K562 (cell line): ENCODE measurements around the gene ZNF429. TPM values are rescaled to one million over a fixed set of nuclear protein-coding genes. Genes with fewer than 3 reads are reported as not detected.

ENCODE experiments used
- ATAC-seq: fragments of 200-7000 bp; cut with Tn5 transposase; 3 replicates; pipeline ENCODE4 v1.9.1; 2020; ENCODE audit warnings: moderate library complexity
- BruUV-seq: library from RNA; stranded (reverse); fragments of 400-500 nt; replicated peaks from 2 replicates; lab custom pipeline; 2021; lab: Mats Ljungman, UMichigan
- CTCF ChIA-PET: fragments of 300-600 bp; formaldehyde crosslinking; extraction: SDS; loops from one replicate; lab custom pipeline; 2021; ENCODE audit warnings: low intra/inter-chr PET ratio; lab: Yijun Ruan, JAX
- POLR2A ChIA-PET: fragments of 300-600, 350-650 bp; sonication (Branson Sonifier 250); formaldehyde crosslinking; extraction: SDS; loops from one replicate; lab custom pipeline; 2021; ENCODE audit warnings: antibody characterized with exemption, inconsistent platforms; lab: Yijun Ruan, JAX
- DNase-seq, 4 experiments: peaks; one replicate each; pipeline versions ENCODE4 v3.0.0 to v3.0.0-alpha.2; 2011 to 2018; ENCODE audit warnings: low spot score in 3 of 4, mixed read lengths in 3 of 4; ENCODE audit errors: extremely low read depth in 1 of 4
- FAIRE-seq: peaks from 2 replicates; lab custom pipeline; 2011; peaks lifted over from hg19 to GRCh38; lab: Jason Lieb, UNC
- H2AFZ ChIP-seq: 2 replicates; pipeline ENCODE4 v1.6.0; 2011; ENCODE audit warnings: low read depth, low read length, control low read depth, inconsistent platforms
- H3K27ac ChIP-seq: fragments of 200-600 bp; 3 replicates; pipeline ENCODE4 v1.8.0; 2011; ENCODE audit warnings: low read depth, mild to moderate bottlenecking, control low read depth, inconsistent platforms, low read length, moderate library complexity, mixed read lengths; ENCODE audit errors: extremely low read depth
- H3K27me3 ChIP-seq, 2 experiments: fragments of 300-600 bp in 1 of 2; 2 replicates in 1 of 2; 3 replicates in 1 of 2; pipeline versions ENCODE4 v1.6.0 to v1.8.0; 2011; ENCODE audit warnings: inconsistent platforms in 2 of 2, low read length in 2 of 2, mild to moderate bottlenecking in 1 of 2, mixed read lengths in 1 of 2, moderate library complexity in 1 of 2; ENCODE audit not compliant: control insufficient read depth in 2 of 2, insufficient read depth in 2 of 2
- H3K36me3 ChIP-seq: fragments of 300-600 bp; 3 replicates; pipeline ENCODE4 v1.8.0; 2011; ENCODE audit warnings: mild to moderate bottlenecking, low read length, inconsistent platforms; ENCODE audit not compliant: control insufficient read depth, insufficient read depth
- H3K4me1 ChIP-seq, 2 experiments: fragments of 200-600 bp in 1 of 2; replicated peaks in 1 of 2; 2 replicates in 1 of 2; 3 replicates in 1 of 2; pipeline versions ENCODE4 v1.5.1 to v1.8.0; 2011; ENCODE audit warnings: inconsistent platforms in 2 of 2, low read length in 2 of 2, mild to moderate bottlenecking in 1 of 2, mixed read lengths in 1 of 2, moderate library complexity in 1 of 2; ENCODE audit not compliant: control insufficient read depth in 2 of 2, insufficient read depth in 2 of 2
- H3K4me2 ChIP-seq: 2 replicates; pipeline ENCODE4 v1.6.1; 2011; ENCODE audit warnings: low read length, control low read depth, inconsistent platforms, mixed read lengths; ENCODE audit not compliant: insufficient read depth
- H3K4me3 ChIP-seq: fragments of 200-600 bp; sonication (generic), shearing (Covaris generic); 2 replicates; pipeline ENCODE4 v1.5.1; 2016; ENCODE audit warnings: control low read depth, inconsistent platforms
- H3K79me2 ChIP-seq: fragments of 200-600 bp; 3 replicates; pipeline ENCODE4 v1.8.0; 2011; ENCODE audit warnings: low read length, inconsistent platforms; ENCODE audit not compliant: control insufficient read depth, insufficient read depth
- H3K9ac ChIP-seq, 2 experiments: 2 replicates each; pipeline versions ENCODE4 v1.6.0 to v1.6.1; 2011; ENCODE audit warnings: low read depth in 2 of 2, low read length in 2 of 2, control low read depth in 1 of 2, inconsistent platforms in 1 of 2, mild to moderate bottlenecking in 1 of 2, mixed read lengths in 1 of 2; ENCODE audit not compliant: insufficient read depth in 1 of 2
- H3K9me1 ChIP-seq: one replicate; pipeline ENCODE4 v1.6.0; 2011; ENCODE audit warnings: inconsistent platforms, mild to moderate bottlenecking, low read length, moderate library complexity; ENCODE audit not compliant: control insufficient read depth, insufficient read depth
- H3K9me3 ChIP-seq: replicated peaks from 2 replicates; pipeline ENCODE4 v1.5.1; 2011; ENCODE audit warnings: low read depth, low read length, inconsistent platforms; ENCODE audit not compliant: control insufficient read depth, insufficient read depth
- H4K20me1 ChIP-seq: replicated peaks from 2 replicates; pipeline ENCODE4 v1.6.1; 2011; ENCODE audit warnings: low read length, inconsistent platforms, mixed read lengths; ENCODE audit not compliant: control insufficient read depth, insufficient read depth
- BDP1 ChIP-seq: IDR thresholded peaks from 3 replicates; pipeline ENCODE4 v1.6.1; 2011; ENCODE audit not compliant: insufficient read length, insufficient read depth
- CEBPB ChIP-seq: fragments of 450-650 bp; IDR thresholded peaks from 2 replicates; pipeline ENCODE4 v1.6.1; 2016; ENCODE audit warnings: missing genetic modification characterization, missing compliant biosample characterization
- CEBPG ChIP-seq, 3 experiments: fragments of 200-800 bp in 1 of 3; sonication (Bioruptor generic) in 1 of 3; sonication (generic) in 1 of 3; formaldehyde crosslinking in 1 of 3; IDR thresholded peaks in 2 of 3; conservative IDR thresholded peaks in 1 of 3; 2 replicates each; pipeline versions ENCODE4 v1.6.1 to v1.8.0; 2016 to 2022; ENCODE audit warnings: missing compliant biosample characterization in 2 of 3, missing genetic modification characterization in 2 of 3, mild to moderate bottlenecking in 1 of 3, missing genetic modification reagents in 1 of 3
- ELF2 ChIP-seq: fragments of 250-450 bp; sonication (Bioruptor Pico); IDR thresholded peaks from 2 replicates; pipeline ENCODE4 v1.5.0; 2021; ENCODE audit warnings: mild to moderate bottlenecking
- FIP1L1 ChIP-seq: fragments of 200-400 bp; formaldehyde crosslinking; IDR thresholded peaks from 2 replicates; pipeline ENCODE4 v1.6.1; 2018; ENCODE audit warnings: mild to moderate bottlenecking, low read depth, low read length; ENCODE audit not compliant: poor library complexity, severe bottlenecking
- JUN ChIP-seq, 2 experiments: sonication (generic) in 1 of 2; formaldehyde crosslinking in 1 of 2; IDR thresholded peaks; 2 replicates each; pipeline versions ENCODE4 v1.6.1 to v1.8.0; 2012 to 2022; ENCODE audit warnings: borderline replicate concordance in 2 of 2, mild to moderate bottlenecking in 2 of 2, improper control_type of control experiment in 1 of 2, low read depth in 1 of 2, low read length in 1 of 2, missing genetic modification reagents in 1 of 2
- JUNB ChIP-seq: fragments of 450-650 bp; formaldehyde crosslinking; conservative IDR thresholded peaks from 2 replicates; pipeline ENCODE4 v1.4.0; 2020; ENCODE audit warnings: mild to moderate bottlenecking
- PHF20 ChIP-seq: fragments of 450-650 bp; IDR thresholded peaks from 2 replicates; pipeline ENCODE4 v1.6.1; 2018; ENCODE audit not compliant: partially characterized antibody
- PKNOX1 ChIP-seq: fragments of 450-650 bp; IDR thresholded peaks from 2 replicates; pipeline ENCODE4 v1.6.1; 2016
- PRMT5 ChIP-seq: sonication (generic); formaldehyde crosslinking; IDR thresholded peaks from 2 replicates; pipeline ENCODE4 v1.5.0; 2020; ENCODE audit warnings: missing genetic modification reagents
- STAT5A ChIP-seq: IDR thresholded peaks from 2 replicates; pipeline ENCODE4 v1.6.1; 2012; ENCODE audit warnings: low read length, inconsistent platforms, borderline replicate concordance
- TRIM24 ChIP-seq, 2 experiments: fragments of 450-650 bp; IDR thresholded peaks; 2 replicates each; pipeline ENCODE4 v1.6.1; 2016
- ZFX ChIP-seq: sonication (generic); formaldehyde crosslinking; IDR thresholded peaks from 2 replicates; pipeline ENCODE4 v1.8.0; 2022; ENCODE audit warnings: mild to moderate bottlenecking, missing genetic modification reagents, moderate library complexity
- ZNF280A ChIP-seq: fragments of 450-650 bp; IDR thresholded peaks from 2 replicates; pipeline ENCODE4 v1.6.1; 2018; ENCODE audit warnings: mild to moderate bottlenecking, low read depth; ENCODE audit not compliant: partially characterized antibody
- ZZZ3 ChIP-seq: fragments of 450-650 bp; IDR thresholded peaks from 2 replicates; pipeline ENCODE4 v1.6.1; 2016; ENCODE audit warnings: antibody characterized with exemption, mild to moderate bottlenecking, moderate library complexity
- WGBS: fragments of 100-300 bp; shearing (Covaris generic); methylation state at CpG from one replicate; pipeline ENCODE4 v1.1.6; 2016; ENCODE audit warnings: low coverage, mixed read lengths; ENCODE audit not compliant: insufficient coverage; ENCODE audit errors: missing lambda C conversion rate; 5-methylcytosine and 5-hydroxymethylcytosine counted together
- in situ Hi-C: fragments of 300-500 bp; cut with MboI; formaldehyde crosslinking; loops from 4 replicates; pipeline ENCODE4 v1.15.0; 2018; ENCODE audit warnings: inconsistent platforms, mixed read lengths
- intact Hi-C: fragments of 100-400 bp; cut with micrococcal nuclease; formaldehyde crosslinking; loops from 2 replicates; pipeline ENCODE4 v1.14.2; 2022
- polyA plus RNA-seq, 8 experiments: library from polyadenylated mRNA; depleted of rRNA in 4 of 8; stranded (reverse) in 5 of 8; unstranded in 3 of 8; fragments of >200 nt; fragmentation: Nextera tagmentation in 2 of 8; fragmentation: Illumina TruSeq in 1 of 8; extraction: Ambion mirVana in 2 of 8; extraction: Trizol in 1 of 8; gene quantifications; 2 replicates each; pipeline versions ENCODE4 v1.2.1 to v1.2.3, GENCODE V29; 2011 to 2014; ENCODE audit warnings: inconsistent platforms in 1 of 8, missing spikeins in 1 of 8
- total RNA-seq, 7 experiments: library from RNA; depleted of rRNA in 6 of 7; stranded (reverse); fragments of >200 nt in 6 of 7; fragmentation: Illumina TruSeq in 2 of 7; extraction: Trizol in 2 of 7; gene quantifications; 2 replicates each; pipeline versions ENCODE4 v1.2.1 to v1.2.3, GENCODE V29; 2011 to 2021; ENCODE audit warnings: low replicate concordance in 1 of 7
- TF ChIP-seq, protein P1 (sequence below), 2 experiments: fragments of 150-350 bp in 1 of 2; IDR thresholded peaks; 2 replicates each; pipeline ENCODE4 v1.6.1; 2012 to 2016; ENCODE audit warnings: low read depth in 2 of 2, low read length in 2 of 2, mild to moderate bottlenecking in 1 of 2, moderate library complexity in 1 of 2

Gene ZNF429
- total and polyA plus RNA-seq, 9 of the 15 experiments (the other 6 are each of a cell fraction or from before 2014, with no cell fraction given), result 11.4 to 24.5 (median 16.3) TPM

- TF ChIP-seq ELF2 (no peak), JUNB (no peak), ZNF280A (no peak), PRMT5 (CRISPR knock-in tag) (no peak)
- TF ChIP-seq, protein P1, sequence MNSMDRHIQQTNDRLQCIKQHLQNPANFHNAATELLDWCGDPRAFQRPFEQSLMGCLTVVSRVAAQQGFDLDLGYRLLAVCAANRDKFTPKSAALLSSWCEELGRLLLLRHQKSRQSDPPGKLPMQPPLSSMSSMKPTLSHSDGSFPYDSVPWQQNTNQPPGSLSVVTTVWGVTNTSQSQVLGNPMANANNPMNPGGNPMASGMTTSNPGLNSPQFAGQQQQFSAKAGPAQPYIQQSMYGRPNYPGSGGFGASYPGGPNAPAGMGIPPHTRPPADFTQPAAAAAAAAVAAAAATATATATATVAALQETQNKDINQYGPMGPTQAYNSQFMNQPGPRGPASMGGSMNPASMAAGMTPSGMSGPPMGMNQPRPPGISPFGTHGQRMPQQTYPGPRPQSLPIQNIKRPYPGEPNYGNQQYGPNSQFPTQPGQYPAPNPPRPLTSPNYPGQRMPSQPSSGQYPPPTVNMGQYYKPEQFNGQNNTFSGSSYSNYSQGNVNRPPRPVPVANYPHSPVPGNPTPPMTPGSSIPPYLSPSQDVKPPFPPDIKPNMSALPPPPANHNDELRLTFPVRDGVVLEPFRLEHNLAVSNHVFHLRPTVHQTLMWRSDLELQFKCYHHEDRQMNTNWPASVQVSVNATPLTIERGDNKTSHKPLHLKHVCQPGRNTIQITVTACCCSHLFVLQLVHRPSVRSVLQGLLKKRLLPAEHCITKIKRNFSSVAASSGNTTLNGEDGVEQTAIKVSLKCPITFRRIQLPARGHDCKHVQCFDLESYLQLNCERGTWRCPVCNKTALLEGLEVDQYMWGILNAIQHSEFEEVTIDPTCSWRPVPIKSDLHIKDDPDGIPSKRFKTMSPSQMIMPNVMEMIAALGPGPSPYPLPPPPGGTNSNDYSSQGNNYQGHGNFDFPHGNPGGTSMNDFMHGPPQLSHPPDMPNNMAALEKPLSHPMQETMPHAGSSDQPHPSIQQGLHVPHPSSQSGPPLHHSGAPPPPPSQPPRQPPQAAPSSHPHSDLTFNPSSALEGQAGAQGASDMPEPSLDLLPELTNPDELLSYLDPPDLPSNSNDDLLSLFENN (IDR thresholded peaks at IDR 0.05; ENCODE audit: low read depth in 2 of 2, low read length in 2 of 2), result no peak
Measured at GRCh38 chr19:21487969-21488368, 17.4 kb upstream of the ZNF429 start (continued).

GRCh38 chr19:21491146-21491545 lies 14.3 kb upstream of the ZNF429 start:
- WGBS, result 20% methylated on average over 4 of the region's 4 CpGs
- no TSS peak for BruUV-seq
- ATAC-seq (no peak), DNase-seq (no peak), FAIRE-seq (no peak)
- H2AFZ ChIP-seq, result no peak overlapping the region
- intact Hi-C loops, result no loop called here
- no peaks in the 10 kb centered on the region for H3K36me3 ChIP-seq
- H3K4me1 ChIP-seq, result no peaks in the 10 kb centered on the region
- ChIA-PET POLR2A (no interaction called here), CTCF (no interaction called here)
- H3K27ac ChIP-seq, result no peak overlapping the region
- H3K9me3 ChIP-seq, result 0 out of 2 replicates have a peak, but pooled peaks cover 5% of the 10 kb centered on the region
- H3K27me3 ChIP-seq, result no peaks in the 10 kb centered on the region
- in situ Hi-C loops, result no loop called here
- H3K9me1 ChIP-seq, result no peaks in the 10 kb centered on the region
- H4K20me1 ChIP-seq, result no peaks in the 10 kb centered on the region
- H3K79me2 ChIP-seq, result no peaks in the 10 kb centered on the region
- H3K4me3 ChIP-seq, result no peak overlapping the region
- H3K9ac ChIP-seq, result no peak overlapping the region
- H3K4me2 ChIP-seq, result no peak overlapping the region
- TF ChIP-seq FIP1L1 (no peak), PHF20 (no peak), PKNOX1 (peak; percentile 15; the same call in 1 of the 2 replicates), ZFX (CRISPR knock-in tag) (no peak), CEBPG (CRISPR knock-in tag; IDR thresholded peaks at IDR 0.05) (no peak), CEBPG (tag; conservative IDR thresholded peaks at IDR 0.05 in 1 of 2, IDR thresholded peaks at IDR 0.05 in 1 of 2) (peak; percentile 32 to 40; a peak in 1 of 4 replicates), JUN (IDR thresholded peaks at IDR 0.05; ENCODE audit: borderline replicate concordance, low read depth, low read length) (no peak), JUN (CRISPR knock-in tag; IDR thresholded peaks at IDR 0.05; ENCODE audit: borderline replicate concordance) (no peak), ZZZ3 (no peak), STAT5A (no peak), CEBPB (tag) (peak; percentile 72), TRIM24 (IDR thresholded peaks at IDR 0.05) (0 out of 4 replicates have a peak, but pooled peaks of 1 of the 2 experiments have one; percentile 15), BDP1 (no peak)
